Inferior parietal cortex (tissue), 1 donor: ENCODE data around the gene LRRC70.

Experiments used
- DNase-seq: peaks from one replicate; pipeline ENCODE4 v3.0.0-alpha.2; 2016; ENCODE audit errors: extremely low spot score

LRRC70 gene

DNA sequence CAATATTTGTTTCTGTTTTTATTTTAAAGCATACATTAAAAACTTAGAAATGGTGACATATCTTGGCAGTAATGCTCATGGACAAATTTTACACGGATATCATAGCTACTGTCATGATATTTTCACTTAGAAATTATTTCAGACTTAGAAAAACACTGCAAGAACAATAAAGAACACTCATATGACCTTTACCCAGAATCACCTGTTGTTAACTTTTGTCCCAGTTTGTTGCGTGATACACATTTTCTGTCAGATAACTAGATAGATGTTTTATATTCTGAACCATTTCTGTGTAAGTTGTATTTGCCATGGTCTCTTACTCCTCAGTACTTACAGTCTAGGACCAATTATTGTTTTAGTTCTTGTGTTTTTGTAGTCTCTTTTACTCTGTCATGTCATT is 3.6 kb upstream of the LRRC70 start:
- DNase-seq = no peak

GRCh38 chr5:62575489-62575888 is 3.1 kb upstream of the LRRC70 start:
- no peak for DNase-seq

- no peak for DNase-seq
These were observed 1.9 kb upstream of the LRRC70 start for GRCh38 chr5:62576570-62577170.

DNA sequence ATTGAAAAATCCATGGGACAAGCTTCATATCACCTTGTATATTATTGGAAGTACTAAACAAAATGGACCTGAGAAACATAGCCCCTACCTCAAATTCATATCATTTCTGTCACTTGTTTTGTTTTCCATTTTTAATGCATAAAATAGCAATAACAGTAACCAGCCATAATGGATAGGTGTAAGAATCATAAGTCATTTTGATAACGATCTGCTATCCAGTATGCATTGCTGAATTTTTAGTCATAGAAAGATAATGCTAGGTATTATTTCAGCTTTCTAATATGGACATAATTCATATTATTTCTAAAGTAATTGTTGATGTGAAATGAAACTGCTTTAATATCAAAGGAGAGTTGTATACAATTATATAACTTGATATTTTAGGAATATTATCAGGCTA is 1.1 kb upstream of the LRRC70 start:
- DNase-seq = no peak

GRCh38 chr5:62579761-62580160 is 1.1 kb downstream of the LRRC70 start:
- DNase-seq = no peak

DNA sequence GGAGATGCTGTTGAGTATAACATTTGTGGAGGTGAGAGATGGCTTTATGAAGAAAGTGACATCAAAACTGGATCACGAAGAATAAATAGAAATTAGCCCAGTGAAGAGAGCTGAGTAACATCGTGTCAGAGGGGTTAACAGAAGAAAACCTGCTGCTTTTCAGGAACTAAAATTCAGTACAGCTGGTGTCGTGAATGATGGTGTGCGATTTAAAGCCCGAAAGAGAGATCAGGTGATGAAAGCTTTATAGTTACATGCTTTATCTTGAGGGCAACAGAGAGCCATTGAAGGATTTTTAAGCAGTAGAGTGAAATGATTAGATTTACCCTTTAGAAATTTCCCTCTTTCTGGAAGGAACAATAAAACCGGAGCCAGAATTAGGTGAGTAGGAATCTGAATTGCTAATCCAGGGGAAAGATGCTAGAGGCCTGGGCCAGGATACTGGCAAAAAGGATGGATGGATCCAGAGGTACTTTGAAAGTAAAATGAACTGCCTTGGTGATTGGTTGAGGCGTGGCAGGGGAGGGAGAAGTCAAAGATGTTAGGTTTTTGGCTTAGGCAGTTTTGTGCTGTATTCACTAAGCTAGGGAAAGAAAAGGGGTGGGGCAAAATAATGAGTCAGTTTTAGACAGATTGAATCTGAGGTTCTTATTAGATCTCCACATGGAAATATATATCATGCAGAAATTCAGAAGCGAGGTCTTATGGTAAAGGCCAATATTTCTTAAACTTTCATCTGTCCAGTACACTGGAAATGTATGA is 3.4 kb downstream of the LRRC70 start:
- no peak for DNase-seq

DNA sequence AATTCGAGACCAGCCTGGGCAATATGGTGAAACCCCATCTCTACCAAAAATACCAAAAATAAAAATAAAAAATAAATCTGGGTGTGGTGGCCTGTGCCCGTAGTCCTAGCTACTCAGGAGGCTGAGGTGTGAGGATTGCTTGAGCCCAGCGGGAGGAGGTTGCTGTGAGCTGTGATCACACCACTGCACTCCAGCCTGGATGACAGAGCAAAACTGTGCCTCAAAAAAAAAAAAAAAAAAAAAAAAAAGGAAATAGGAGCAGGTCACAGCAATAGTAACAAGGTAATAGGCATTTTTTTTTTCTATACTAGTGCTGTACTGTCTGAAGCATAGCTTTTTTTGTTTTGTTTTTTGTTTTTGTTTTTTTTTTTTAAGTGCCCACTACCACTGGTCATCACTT is 5.8 kb downstream of the LRRC70 start:
- no peak for DNase-seq

GRCh38 chr5:62585306-62585705 is 6.7 kb downstream of the LRRC70 start:
- DNase-seq = no peak

DNA sequence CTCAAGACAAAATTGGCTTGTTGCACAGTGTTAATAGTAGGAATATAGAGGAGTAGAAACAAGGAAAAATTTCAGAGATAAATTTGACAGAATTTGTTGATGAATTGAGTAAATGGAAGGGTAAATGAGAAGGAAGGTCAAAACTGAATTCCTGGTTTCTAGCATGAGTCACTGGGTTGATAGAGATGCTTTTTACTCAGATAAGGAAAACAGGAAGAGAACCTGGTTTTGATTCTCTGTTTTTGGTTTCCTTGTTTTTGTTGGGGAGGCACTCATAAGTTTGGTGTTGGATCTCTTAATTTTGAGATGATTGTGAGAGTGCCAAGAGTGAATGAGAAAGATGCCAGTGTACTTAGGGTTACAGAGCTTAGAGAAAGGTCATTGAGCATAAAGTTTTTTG is 7.1 kb downstream of the LRRC70 start:
- no peak for DNase-seq

- no peak for DNase-seq
These were observed 9.1 kb downstream of the LRRC70 start for GRCh38 chr5:62587737-62588136.

GRCh38 chr5:62588668-62589067 is 10.0 kb downstream of the LRRC70 start:
- no peak for DNase-seq

DNA sequence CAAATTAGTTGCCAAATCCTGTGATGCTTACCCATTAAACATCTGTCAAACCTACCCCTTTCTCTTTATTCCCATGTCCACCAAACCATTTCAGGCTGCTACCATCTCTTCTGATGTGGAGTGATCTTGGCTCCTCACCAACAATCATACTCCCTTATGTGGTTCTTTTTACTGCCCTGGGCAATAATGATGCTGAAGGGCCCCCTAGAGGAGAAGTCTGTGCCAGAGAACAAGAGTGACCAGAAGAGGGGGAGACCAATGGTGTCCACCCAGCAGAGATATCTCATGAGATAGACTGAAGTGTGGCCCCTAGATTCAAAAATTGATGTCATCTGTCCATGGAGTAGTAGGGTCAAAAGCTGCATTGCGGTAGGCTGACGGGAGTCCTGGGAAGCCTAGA is 10.9 kb downstream of the LRRC70 start:
- no peak for DNase-seq

DNA sequence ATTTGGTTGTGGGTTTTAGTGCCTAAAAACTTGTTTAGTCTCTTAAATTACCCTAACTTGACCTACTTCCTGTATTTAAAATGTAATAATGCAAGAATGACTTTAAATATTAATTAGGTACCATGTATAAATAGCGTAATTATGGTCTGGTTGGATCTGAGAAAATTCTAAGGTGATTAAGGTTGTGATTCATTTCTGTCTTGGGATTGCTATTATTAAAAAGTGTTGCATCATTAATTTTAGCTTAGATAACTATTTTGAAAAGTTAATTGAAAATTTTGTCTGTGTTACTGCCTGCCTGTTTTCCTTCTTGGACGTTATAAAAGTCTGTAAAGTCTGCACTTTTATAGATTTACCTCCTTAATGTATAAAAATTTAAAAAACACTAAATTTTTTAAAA is 11.8 kb downstream of the LRRC70 start:
- no peak for DNase-seq

- no peak for DNase-seq
These were observed 13.9 kb downstream of the LRRC70 start for GRCh38 chr5:62592558-62592957.

GRCh38 chr5:62593331-62593730 is 14.7 kb downstream of the LRRC70 start:
- DNase-seq = no peak

DNA sequence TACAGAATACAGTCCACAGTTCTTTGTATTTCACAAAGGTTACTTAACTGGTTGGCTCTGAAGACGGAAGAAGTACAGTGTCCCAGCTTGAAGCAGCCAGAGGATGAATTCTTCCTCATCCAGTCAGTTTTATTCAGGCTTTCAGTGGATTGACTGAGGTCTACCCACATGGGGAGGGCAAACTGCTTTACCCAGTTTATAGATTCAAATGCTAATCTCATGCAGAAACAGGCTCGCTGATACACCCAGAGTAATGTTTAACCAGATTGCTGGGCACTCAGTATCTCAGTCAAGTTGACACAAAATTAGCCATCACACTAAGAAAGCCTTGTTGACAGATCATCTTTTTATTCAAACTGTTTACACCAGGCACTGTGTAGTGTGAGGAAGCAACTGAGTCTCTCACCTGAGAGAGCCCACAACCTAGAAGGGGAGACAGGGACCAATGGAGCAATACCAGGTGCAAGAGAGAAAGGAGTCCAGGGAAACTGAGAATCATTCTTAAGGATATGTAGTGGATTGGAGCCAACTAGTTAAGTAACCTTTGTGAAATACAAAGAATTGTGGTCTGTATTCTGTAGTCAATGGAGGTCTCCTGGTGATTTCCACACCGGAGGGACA is 15.9 kb downstream of the LRRC70 start:
- DNase-seq = no peak

GRCh38 chr5:62596096-62596495 is 17.5 kb downstream of the LRRC70 start:
- no peak for DNase-seq

- no peak for DNase-seq
These were observed 18.1 kb downstream of the LRRC70 start for GRCh38 chr5:62596691-62597090.

DNA sequence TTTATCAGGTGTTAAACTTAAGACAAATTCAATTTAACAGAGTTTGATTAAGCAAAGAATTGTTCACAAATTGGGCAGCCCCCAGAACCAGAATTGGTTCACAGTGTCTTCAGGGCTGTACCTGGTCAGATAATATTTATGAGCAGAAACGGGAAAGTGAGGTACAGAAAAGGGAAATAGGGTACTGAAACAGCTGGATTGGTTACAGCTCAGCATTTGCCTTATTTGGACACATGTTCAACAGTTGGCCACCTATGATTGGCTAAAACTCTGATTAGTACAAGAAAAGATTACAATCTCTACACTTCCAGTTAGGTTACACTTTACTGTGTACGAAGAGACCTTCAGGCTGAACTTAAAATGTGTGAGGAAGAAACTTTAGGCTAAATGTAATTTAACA is 18.7 kb downstream of the LRRC70 start:
- DNase-seq = no peak

DNA sequence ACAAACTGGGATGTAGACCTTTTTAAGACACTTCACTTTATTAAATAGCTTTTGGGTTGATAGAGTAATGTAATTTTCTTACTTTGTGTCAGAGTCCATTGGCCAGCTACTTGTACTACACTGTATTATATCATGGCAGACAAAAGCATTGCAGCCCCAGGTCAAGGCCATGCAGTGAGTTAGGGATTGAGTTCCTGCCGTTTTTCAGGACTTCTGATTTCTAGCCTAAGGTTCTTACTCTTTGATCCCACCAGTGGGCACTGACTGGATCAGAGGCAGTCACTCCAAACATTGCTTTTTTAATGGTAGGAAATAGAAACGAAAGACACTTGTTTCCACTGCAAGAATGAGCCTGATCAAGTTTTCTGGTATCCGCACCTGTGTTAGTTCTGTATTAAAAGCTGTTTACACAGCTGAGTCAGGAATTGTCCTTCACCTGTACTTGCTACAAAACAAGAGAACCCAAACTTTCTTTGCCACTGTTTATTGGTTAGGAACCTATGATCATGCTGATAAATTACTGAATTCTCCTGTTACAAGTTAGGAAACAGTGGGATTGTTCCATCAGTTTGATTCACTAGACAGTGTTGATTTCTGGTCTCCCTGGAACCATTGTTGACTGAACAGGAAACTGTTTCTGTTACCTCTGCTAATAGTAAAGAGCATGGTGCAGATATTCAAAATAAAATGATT is 22.1 kb downstream of the LRRC70 start:
- no peak for DNase-seq

- no peak for DNase-seq
These were observed 25.3 kb downstream of the LRRC70 start for GRCh38 chr5:62603934-62604333.

GRCh38 chr5:62605638-62606037 is 27.0 kb downstream of the LRRC70 start:
- no peak for DNase-seq

GRCh38 chr5:62606878-62607277 is 28.3 kb downstream of the LRRC70 start:
- no peak for DNase-seq
